Peyer's patch (tissue), 4 donors: ENCODE data around the gene HS6ST3.

ENCODE experiments used
- POLR2A ChIP-seq, 2 donors: fragments of 450-650 bp; IDR thresholded peaks; one replicate each; pipeline ENCODE4 v1.5.1; 2017; ENCODE audit warnings: antibody characterized with exemption in 2 of 2, mild to moderate bottlenecking in 2 of 2, moderate library complexity in 2 of 2
- TF ChIP-seq, protein P1 (sequence below), 6 experiments: fragments of 450-650 bp in 4 of 6; fragments of 200-600 bp in 2 of 6; sonication (generic) in 1 of 6; IDR thresholded peaks; one replicate each; pipeline ENCODE4 v1.5.1; 2017 to 2019; ENCODE audit warnings: antibody characterized with exemption in 6 of 6, mild to moderate bottlenecking in 3 of 6, moderate library complexity in 1 of 6

DNA sequence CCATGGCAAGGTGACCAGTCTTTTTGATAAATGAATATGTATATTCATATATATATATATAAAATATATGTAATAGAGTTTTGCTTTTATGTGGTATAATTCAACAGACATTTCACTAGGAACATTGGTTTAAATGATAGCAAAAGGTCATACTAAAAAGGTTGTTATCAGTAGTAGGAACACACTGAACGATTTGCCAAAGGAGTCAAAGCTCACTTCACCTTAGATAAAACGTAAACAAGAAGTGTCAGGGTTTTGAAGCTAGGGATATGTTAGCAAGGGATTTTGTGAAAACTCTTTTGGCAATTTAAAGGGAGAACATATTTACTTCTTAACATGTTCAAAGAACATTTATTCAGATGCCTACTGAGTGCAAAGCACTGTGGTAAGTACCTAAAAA lies 8.0 kb upstream of the HS6ST3 start:
- TF ChIP-seq, protein P1, sequence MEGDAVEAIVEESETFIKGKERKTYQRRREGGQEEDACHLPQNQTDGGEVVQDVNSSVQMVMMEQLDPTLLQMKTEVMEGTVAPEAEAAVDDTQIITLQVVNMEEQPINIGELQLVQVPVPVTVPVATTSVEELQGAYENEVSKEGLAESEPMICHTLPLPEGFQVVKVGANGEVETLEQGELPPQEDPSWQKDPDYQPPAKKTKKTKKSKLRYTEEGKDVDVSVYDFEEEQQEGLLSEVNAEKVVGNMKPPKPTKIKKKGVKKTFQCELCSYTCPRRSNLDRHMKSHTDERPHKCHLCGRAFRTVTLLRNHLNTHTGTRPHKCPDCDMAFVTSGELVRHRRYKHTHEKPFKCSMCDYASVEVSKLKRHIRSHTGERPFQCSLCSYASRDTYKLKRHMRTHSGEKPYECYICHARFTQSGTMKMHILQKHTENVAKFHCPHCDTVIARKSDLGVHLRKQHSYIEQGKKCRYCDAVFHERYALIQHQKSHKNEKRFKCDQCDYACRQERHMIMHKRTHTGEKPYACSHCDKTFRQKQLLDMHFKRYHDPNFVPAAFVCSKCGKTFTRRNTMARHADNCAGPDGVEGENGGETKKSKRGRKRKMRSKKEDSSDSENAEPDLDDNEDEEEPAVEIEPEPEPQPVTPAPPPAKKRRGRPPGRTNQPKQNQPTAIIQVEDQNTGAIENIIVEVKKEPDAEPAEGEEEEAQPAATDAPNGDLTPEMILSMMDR (IDR thresholded peaks at IDR 0.05), result no peak
- no peak for TF ChIP-seq POLR2A (IDR thresholded peaks at IDR 0.05)
